LNCaP clone FGC (cell line): ENCODE measurements around the gene C5orf63.

Source experiments
- DNase-seq: peaks from one replicate; pipeline ENCODE4 v3.0.0-alpha.2; 2011; ENCODE audit warnings: low read depth
- H3K4me3 ChIP-seq: 2 replicates; pipeline ENCODE4 v1.5.1; 2011; ENCODE audit warnings: mild to moderate bottlenecking, low read depth, low read length, control low read depth
- CTCF ChIP-seq: IDR thresholded peaks from 2 replicates; pipeline ENCODE4 v1.5.1; 2012; ENCODE audit warnings: mild to moderate bottlenecking; ENCODE audit not compliant: control insufficient read depth, insufficient read depth; ENCODE audit errors: extremely low read depth

Gene C5orf63

GRCh38 chr5:127014573-127014972 is 58.7 kb downstream of the C5orf63 start:
- no peak for TF ChIP-seq CTCF
- no peak overlapping the region for H3K4me3 ChIP-seq
- DNase-seq = no peak

- DNase-seq = no peak
Measured at GRCh38 chr5:127013407-127013806, 59.9 kb downstream of the C5orf63 start.

GRCh38 chr5:127012916-127013315 is 60.4 kb downstream of the C5orf63 start:
- no peak for TF ChIP-seq CTCF
- no peak overlapping the region for H3K4me3 ChIP-seq
- no peak for DNase-seq

More at GRCh38 chr5:127013407-127013806, 59.9 kb downstream of the C5orf63 start:
- TF ChIP-seq CTCF = no peak
- H3K4me3 ChIP-seq = no peak overlapping the region

- no peak for TF ChIP-seq CTCF
- no peak for DNase-seq
- H3K4me3 ChIP-seq = no peak overlapping the region
Measured at GRCh38 chr5:127011961-127012644, 61.2 kb downstream of the C5orf63 start.

DNA sequence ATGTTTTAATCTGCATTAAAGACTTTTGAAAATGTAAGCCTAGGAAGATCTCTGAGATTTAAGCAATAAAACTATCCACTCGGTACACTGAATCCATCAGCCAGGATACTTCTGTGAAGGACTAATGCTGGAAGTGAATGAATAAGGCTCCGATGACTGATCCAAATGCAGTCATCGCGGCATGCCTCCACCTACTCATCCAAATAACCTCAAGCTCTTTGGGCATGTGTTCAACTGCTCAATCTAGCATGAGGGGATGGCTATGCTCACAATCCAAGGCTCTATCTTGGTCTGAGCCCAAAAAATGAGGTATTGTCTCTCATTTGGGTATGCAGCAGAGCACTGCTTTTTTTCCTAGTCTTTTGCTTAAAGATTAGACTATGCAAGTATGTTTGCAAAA is 62.1 kb downstream of the C5orf63 start:
- no peak overlapping the region for H3K4me3 ChIP-seq
- no peak for DNase-seq
- no peak for TF ChIP-seq CTCF

DNA sequence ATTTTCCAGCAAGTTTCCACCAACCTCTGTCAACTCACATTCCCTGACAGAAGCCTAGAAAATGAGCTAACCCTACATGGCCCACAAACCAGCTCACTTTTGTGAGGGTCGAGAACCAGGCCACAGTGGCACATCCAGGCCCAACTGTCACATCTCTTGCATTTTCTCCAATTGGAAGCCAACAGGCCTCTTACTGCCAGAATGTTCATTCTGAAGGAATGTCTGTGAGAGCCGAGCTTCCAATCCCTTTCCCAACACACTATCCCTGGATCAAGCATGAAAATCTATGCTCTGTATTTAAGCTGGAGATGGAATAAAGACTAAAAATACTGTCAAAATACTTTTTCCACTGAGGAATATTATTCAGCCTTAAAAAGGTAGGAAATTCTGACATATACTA is 62.9 kb downstream of the C5orf63 start:
- no peak for TF ChIP-seq CTCF
- H3K4me3 ChIP-seq = no peak overlapping the region
- DNase-seq = no peak

- TF ChIP-seq CTCF = no peak
- no peak overlapping the region for H3K4me3 ChIP-seq
- DNase-seq = peak; percentile 59
Measured at GRCh38 chr5:127009784-127010183, 63.5 kb downstream of the C5orf63 start.
